Measurements from ENCODE around the gene VAC14. TPM values are rescaled to one million over a fixed set of nuclear protein-coding genes. Genes with fewer than 3 reads are reported as not detected.

The VAC14 gene
- polyA plus RNA-seq, 2 of the 4 experiments (the other 2 are of a cell fraction) = 25.3 to 27.0 TPM

GRCh38 chr16:70804734-70805169 lies 3.8 kb upstream of the VAC14 start:
- POLR2A ChIA-PET = no interaction called here
- H3K4me1 ChIP-seq = peaks cover 3% of the 10 kb centered on the region; the same call in 2 of the 3 replicates
- FAIRE-seq (no peak), DNase-seq (ENCODE audit: low read depth in 1 of 2, low spot score in 1 of 2) (no peak), ATAC-seq (no peak)
- H3K9me3 ChIP-seq = no peaks in the 10 kb centered on the region; the same call in 1 of the 3 replicates
- H3K4me3 ChIP-seq = no peak overlapping the region
- H3K27ac ChIP-seq = no peak overlapping the region; a peak in 2 of 6 replicates
- 0 out of 3 replicates have a peak overlapping the region, but pooled peaks have one; percentile 14 for H3K4me2 ChIP-seq
- TF ChIP-seq HOXB13 (CRISPR knock-in tag; IDR thresholded peaks at IDR 0.05; ENCODE audit: low read depth) (no peak), HEYL (CRISPR knock-in tag; IDR thresholded peaks at IDR 0.05) (no peak), MAZ (IDR thresholded peaks at IDR 0.05; ENCODE audit: borderline replicate concordance, low read depth, low read length) (no peak), MAFK (IDR thresholded peaks at IDR 0.05; ENCODE audit: partially characterized antibody) (peak; percentile 47)
- CTCF ChIA-PET = interaction anchor here (1.1 to 1.4 kb wide), 2 partner anchors 125 to 695 kb away, joined by 3 to 4 read pairs; no protein-coding TSS in a partner anchor
- WGBS (ENCODE audit: missing lambda C conversion rate) = 6% methylated on average over 2 of the region's 2 CpGs

- Histone ChIP-seq H3K9me3 (no peaks in the 10 kb centered on the region; the same call in 1 of the 3 replicates), H3K4me3 (no peak overlapping the region), H3K4me2 (0 out of 3 replicates have a peak overlapping the region, but pooled peaks have one; percentile 14), H3K4me1 (peaks cover 9% of the 10 kb centered on the region; the same call in 2 of the 3 replicates), H3K27ac (no peak overlapping the region; a peak in 2 of 6 replicates)
- ATAC-seq (no peak), FAIRE-seq (no peak), DNase-seq (ENCODE audit: low read depth in 1 of 2, low spot score in 1 of 2) (peak in 1 of 2 experiments; percentile 37)
- 0 out of 2 replicates have a peak, but pooled peaks have one; percentile 33 for TF ChIP-seq HES2 (IDR thresholded peaks at IDR 0.05)
- TF ChIP-seq EHF (CRISPR knock-in tag; IDR thresholded peaks at IDR 0.05) = no peak
- no peak for TF ChIP-seq NFE2L2 (conservative IDR thresholded peaks at IDR 0.05; ENCODE audit: low read length)
- no peak for TF ChIP-seq PBX3 (IDR thresholded peaks at IDR 0.05)
- TF ChIP-seq EHMT2 (IDR thresholded peaks at IDR 0.05; ENCODE audit: low read depth) = no peak
- no peak for TF ChIP-seq HDAC2 (IDR thresholded peaks at IDR 0.05)
- no peak for TF ChIP-seq JUN (IDR thresholded peaks at IDR 0.05)
- no peak for TF ChIP-seq MAFK (IDR thresholded peaks at IDR 0.05; ENCODE audit: partially characterized antibody)
- TF ChIP-seq RARB (CRISPR knock-in tag; IDR thresholded peaks at IDR 0.05) = no peak
- no peak for TF ChIP-seq ATOH8 (CRISPR knock-in tag; IDR thresholded peaks at IDR 0.05; ENCODE audit: low read depth)
- no peak for TF ChIP-seq RAD21 (conservative IDR thresholded peaks at IDR 0.05 in 1 of 2, IDR thresholded peaks at IDR 0.05 in 1 of 2)
- TF ChIP-seq JUNB (IDR thresholded peaks at IDR 0.05) = peak; percentile 28; the same call in 1 of the 2 replicates
- TF ChIP-seq FOSL2 (IDR thresholded peaks at IDR 0.05) = peak; percentile 35; the same call in 1 of the 2 replicates
- peak; percentile 52 for TF ChIP-seq FOSL2 (CRISPR knock-in tag; IDR thresholded peaks at IDR 0.05)
- CTCF ChIA-PET = interaction anchor here (1.1 to 1.4 kb wide), 2 partner anchors 125 to 695 kb away, joined by 3 to 4 read pairs; no protein-coding TSS in a partner anchor
- 8% methylated on average over 8 of the region's 8 CpGs for WGBS (ENCODE audit: missing lambda C conversion rate)
- POLR2A ChIA-PET = no interaction called here
These were observed 3.3 kb upstream of the VAC14 start for GRCh38 chr16:70804153-70804733.

GRCh38 chr16:70803319-70803718 lies 2.4 kb upstream of the VAC14 start:
- no peak for DNase-seq (ENCODE audit: low read depth in 1 of 2, low spot score in 1 of 2)
- no peak for ATAC-seq
- no peak overlapping the region for H3K4me3 ChIP-seq
- H3K4me2 ChIP-seq = no peak overlapping the region
- H3K9me3 ChIP-seq = no peaks in the 10 kb centered on the region; the same call in 1 of the 3 replicates
- ChIA-PET POLR2A (no interaction called here), CTCF (interaction anchor here (1.4 kb wide), 1 partner anchor 124 kb away, joined by 3 read pairs; no protein-coding TSS in a partner anchor)
- H3K4me1 ChIP-seq = peaks cover 10% of the 10 kb centered on the region; the same call in 2 of the 3 replicates
- FAIRE-seq = no peak
- TF ChIP-seq CEBPB (IDR thresholded peaks at IDR 0.05) (no peak), EP300 (IDR thresholded peaks at IDR 0.05) (no peak)
- H3K27ac ChIP-seq = no peak overlapping the region

Data from A549 (cell line).